ENCODE results near the gene IFT27.
"Not testable (repeated sequence)": the region's sequence is repeated elsewhere in the genome, so short reads cannot be mapped to it uniquely, and the experiment has no call there.

Gene IFT27

GRCh38 chr22:36756746-36757655 lies 18.9 kb downstream of the IFT27 start:
- H3K4me3 ChIP-seq (ENCODE audit: control insufficient read depth, low read depth, low read length), result no peak overlapping the region
- TF ChIP-seq CTCF (IDR thresholded peaks at IDR 0.05; ENCODE audit: control insufficient read depth, insufficient read depth, low read depth, low read length, missing control alignments), result no peak
- no peak for DNase-seq (ENCODE audit: low read depth)

GRCh38 chr22:36756031-36756430 lies 19.9 kb downstream of the IFT27 start:
- TF ChIP-seq CTCF (IDR thresholded peaks at IDR 0.05; ENCODE audit: control insufficient read depth, insufficient read depth, low read depth, low read length, missing control alignments), result no peak
- no peak overlapping the region for H3K4me3 ChIP-seq (ENCODE audit: control insufficient read depth, low read depth, low read length)
- DNase-seq (ENCODE audit: low read depth), result no peak

GRCh38 chr22:36755316-36755715 lies 20.6 kb downstream of the IFT27 start:
- DNase-seq (ENCODE audit: low read depth), result no peak
- no peak for TF ChIP-seq CTCF (IDR thresholded peaks at IDR 0.05; ENCODE audit: control insufficient read depth, insufficient read depth, low read depth, low read length, missing control alignments)
- H3K4me3 ChIP-seq (ENCODE audit: control insufficient read depth, low read depth, low read length), result no peak overlapping the region

- DNase-seq (ENCODE audit: low read depth); H3K4me3 ChIP-seq (ENCODE audit: control insufficient read depth, low read depth, low read length): not testable (repeated sequence)
Measured at GRCh38 chr22:36754881-36755280, 21.0 kb downstream of the IFT27 start.

- no peak for TF ChIP-seq CTCF (IDR thresholded peaks at IDR 0.05; ENCODE audit: control insufficient read depth, insufficient read depth, low read depth, low read length, missing control alignments)
- DNase-seq (ENCODE audit: low read depth), result no peak
- no peak overlapping the region for H3K4me3 ChIP-seq (ENCODE audit: control insufficient read depth, low read depth, low read length)
Measured at GRCh38 chr22:36753916-36754315, 22.0 kb downstream of the IFT27 start.

- no peak for TF ChIP-seq CTCF (IDR thresholded peaks at IDR 0.05; ENCODE audit: control insufficient read depth, insufficient read depth, low read depth, low read length, missing control alignments)
Measured at GRCh38 chr22:36753120-36753802, 22.7 kb downstream of the IFT27 start.

GRCh38 chr22:36746375-36746970 lies 29.4 kb downstream of the IFT27 start:
- DNase-seq (ENCODE audit: low read depth), result no peak
- H3K4me3 ChIP-seq (ENCODE audit: control insufficient read depth, low read depth, low read length), result no peak overlapping the region
- no peak for TF ChIP-seq CTCF (IDR thresholded peaks at IDR 0.05; ENCODE audit: control insufficient read depth, insufficient read depth, low read depth, low read length, missing control alignments)

More at GRCh38 chr22:36753120-36753802, 22.7 kb downstream of the IFT27 start:
- DNase-seq (ENCODE audit: low read depth), result no peak
- H3K4me3 ChIP-seq (ENCODE audit: control insufficient read depth, low read depth, low read length), result no peak overlapping the region
